SKM-1 treated with dmso at 0.1 percent for 144 hours (cell line): ENCODE data around the gene ACTRT2.

Experiments
- DNase-seq: peaks from one replicate; lab custom pipeline; 2025; ENCODE audit not compliant: unreplicated experiment; lab: John Stamatoyannopoulos, UW

The ACTRT2 gene

DNA sequence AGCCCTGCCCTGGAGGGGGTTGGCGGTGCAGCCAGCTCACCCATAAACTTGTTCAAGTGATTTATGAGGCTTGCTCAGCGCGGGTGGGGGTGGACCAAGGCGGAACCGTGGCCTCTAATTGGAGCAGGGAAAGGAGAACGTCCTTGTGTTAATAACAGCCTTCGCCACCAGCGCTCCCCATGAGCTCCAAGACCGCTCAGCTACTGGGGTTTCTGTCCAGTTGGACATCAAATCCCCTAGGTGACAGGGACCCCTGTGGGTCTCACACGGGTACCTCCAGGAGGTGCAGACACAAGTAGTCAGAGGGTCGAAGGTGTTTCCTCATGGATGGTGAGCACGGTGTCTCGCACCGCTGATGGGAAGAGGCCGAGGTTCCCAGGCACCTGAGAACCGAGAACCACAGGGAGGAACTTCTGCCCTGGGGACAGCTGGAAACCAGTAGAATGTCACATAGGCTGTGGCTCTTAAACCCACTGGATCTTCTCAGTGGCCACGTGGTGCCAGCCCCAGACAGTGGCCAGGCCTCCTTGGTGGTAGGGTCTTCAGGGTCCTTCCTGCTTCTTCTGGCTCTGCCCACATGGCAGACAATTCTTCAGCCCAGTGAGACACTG is 3.7 kb upstream of the ACTRT2 start:
- no peak for DNase-seq

DNA sequence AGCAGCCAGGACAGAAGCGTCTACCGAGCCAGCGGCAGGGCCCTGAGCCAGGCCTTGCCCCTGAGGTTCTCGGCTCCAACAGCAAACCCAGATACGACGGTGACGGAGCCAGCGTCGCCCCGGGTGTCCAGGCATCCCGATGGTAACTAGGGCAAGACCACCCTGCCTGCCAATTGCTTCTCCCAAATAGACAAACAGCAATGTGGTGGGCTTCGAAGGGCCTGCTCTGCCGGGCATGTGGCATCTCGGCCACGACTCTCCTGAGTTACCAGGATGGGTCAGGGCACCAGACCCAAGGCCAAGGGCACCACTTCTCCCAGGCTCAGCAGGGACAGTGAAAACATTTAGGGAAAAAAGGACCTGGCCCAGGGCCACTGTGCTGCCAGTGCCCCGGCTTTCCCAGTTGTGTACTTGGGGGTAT is 3.2 kb upstream of the ACTRT2 start:
- DNase-seq: no peak

DNA sequence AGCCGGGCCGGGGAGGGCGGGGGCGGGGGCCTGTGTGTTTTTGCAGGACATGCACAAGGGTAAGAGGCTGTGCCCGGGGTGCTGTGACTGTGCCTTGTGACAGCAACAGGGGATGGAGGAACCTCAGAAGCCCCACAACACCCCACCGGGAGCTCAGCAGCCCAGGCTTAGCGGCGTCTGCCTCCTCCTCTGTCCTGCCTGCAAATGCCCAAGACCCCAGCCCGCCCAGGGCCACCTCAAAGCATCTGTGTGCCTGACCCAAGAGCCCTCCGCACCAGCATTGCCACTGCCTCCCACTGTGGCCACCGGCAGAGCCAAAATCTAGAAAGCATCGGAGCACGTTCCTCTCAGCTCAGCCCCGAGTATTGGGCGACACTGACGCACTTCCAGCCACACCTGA is 2.7 kb upstream of the ACTRT2 start:
- DNase-seq: no peak

DNA sequence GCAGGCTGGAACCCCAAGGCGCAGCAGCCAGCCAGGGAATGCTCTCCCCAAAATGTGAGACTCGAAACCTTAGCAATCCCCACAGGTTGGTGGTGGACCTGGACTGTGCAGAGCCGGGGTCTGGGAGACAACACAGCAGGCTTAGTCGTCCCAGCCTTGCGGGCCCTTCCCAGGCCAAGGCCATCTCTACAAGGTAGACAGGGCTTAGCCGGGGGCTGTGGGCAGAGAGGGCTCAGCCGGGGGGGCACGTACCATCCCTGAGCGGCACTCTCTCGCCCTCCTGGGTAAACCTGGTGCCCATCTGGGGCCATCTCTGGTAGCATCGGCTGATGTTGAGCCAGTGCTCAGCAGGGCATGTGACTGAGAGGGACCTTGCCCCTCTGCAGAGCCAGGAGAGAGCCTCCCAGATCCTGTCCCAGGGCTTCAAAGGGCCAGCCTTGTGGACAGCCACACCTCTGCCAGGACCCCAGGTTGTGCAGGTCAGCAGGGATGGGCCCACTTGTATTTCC is 2.2 kb upstream of the ACTRT2 start:
- no peak for DNase-seq

DNA sequence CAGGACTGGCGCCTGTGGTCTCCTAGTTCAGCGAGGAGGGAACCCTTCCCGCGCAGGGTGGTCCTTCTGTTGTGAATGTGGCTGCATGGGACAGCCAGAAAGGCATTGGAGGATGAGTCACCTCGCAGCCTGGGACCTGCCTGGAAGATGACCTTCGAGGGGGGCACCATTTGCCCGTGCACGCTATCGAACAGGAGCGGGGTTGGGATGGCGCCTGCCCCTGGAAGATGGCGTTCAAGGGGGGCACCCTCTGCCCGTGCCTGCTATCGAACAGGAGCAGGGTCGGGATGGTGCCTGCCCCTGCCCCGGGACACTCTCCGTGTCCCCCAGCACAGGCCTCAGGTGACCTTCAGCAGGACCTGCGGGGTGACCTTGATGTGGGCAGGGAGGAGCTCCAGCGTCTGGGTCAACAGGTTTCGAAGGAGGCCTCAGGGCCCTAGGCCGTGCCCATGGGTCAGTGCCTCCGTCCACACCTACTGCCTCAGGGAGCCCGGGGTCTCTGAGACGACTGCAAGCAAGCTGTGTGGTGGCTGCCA is 1.7 kb upstream of the ACTRT2 start:
- no peak for DNase-seq

DNA sequence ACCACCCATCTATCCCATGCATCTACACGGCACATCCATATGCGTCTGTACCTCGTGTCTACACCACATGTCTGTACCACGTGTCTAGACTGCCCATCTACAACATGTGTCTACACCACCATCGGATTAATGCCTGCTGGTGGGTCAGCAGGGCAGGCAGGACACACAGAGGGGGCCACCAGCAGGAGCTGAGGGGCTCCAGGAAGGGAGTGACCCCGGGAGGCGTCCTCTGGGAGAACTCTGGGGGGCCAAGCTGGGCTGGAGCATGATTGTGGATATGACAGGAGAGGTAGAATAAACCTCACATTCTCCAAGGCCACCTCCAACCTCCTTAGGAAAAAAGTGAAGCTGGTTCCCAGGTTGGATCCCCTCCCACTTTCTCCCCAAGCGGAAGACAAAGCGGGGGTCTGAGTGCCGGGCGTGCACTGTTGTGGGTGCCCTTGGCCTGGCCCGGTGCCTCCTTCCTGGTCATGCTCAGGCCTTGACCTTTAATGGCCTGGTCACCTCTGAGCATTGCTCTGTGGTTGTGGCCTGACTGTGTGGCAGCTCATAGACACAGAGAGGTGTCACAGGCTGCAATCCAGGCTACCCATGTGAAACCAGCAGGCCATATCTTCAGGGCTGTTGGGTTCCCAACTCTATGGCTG is 881 bp upstream of the ACTRT2 start:
- no peak for DNase-seq

DNA sequence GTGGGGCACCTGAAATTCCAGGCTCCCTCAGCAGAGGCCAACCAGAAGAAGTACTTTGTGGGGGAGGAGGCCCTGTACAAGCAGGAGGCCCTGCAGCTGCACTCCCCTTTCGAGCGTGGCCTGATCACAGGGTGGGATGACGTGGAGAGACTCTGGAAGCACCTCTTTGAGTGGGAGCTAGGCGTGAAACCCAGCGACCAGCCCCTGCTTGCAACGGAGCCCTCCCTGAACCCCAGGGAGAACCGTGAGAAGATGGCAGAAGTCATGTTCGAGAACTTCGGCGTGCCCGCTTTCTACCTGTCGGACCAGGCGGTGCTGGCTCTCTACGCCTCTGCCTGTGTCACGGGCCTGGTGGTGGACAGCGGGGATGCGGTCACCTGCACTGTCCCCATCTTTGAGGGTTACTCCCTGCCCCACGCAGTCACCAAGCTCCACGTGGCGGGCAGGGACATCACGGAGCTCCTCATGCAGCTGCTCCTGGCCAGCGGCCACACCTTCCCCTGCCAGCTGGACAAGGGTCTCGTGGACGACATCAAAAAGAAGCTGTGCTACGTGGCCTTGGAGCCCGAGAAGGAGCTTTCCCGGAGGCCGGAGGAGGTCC is 634 bp downstream of the ACTRT2 start:
- DNase-seq: no peak

DNA sequence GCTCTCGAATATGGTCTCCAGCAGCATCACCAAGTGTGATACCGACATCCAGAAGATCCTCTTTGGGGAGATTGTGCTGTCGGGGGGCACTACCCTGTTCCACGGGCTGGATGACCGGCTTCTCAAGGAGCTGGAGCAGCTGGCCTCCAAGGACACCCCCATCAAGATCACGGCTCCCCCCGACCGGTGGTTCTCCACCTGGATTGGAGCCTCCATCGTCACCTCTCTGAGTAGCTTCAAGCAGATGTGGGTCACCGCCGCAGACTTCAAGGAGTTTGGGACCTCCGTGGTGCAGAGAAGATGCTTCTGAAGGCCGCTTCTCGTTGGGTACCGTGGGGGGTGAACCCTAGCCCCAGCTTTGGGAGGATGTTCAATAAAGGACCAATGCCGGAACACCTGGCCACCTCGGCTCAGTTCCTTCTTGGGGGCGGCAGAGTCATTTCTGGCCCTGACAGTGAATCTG is 1.3 kb downstream of the ACTRT2 start:
- no peak for DNase-seq

DNA sequence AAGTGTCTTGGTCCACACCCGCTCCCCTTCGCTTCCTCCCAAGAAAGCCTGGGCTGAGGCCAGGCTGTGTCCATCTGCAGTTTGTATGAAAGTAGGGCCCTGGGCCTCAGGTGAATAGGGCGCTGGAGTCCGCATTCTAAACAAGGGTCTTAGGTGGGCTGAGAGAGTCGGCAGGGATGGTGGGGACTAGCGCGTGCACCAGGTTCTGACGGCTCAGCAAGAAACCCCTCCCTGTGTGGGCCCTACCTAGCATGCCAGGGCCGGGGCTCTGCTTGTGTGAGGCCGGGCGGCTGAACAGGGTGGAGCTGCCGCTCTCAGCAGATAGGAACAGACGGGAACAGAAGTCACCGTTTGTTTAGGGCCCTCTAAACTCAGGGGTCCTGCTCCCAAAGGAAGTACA is 1.7 kb downstream of the ACTRT2 start:
- no peak for DNase-seq

DNA sequence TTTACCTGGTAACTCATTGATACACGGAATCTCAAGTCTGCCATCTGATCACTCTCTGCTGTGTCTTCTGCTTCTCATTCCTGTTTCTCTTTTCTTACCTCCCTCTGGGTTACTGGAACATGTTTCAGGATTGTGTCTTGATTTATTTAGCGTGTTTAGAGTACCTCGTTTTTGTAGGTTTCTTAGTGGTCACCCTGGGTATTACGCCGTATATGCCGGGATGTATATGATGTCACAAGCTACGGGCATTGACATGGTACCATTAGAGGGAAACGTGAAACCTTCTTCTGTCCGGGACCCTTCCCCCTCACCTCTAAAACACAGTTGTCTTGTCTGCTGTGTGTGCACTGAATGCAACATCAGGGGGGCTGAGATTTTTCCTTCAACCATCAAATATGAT is 2.8 kb downstream of the ACTRT2 start:
- DNase-seq: no peak

DNA sequence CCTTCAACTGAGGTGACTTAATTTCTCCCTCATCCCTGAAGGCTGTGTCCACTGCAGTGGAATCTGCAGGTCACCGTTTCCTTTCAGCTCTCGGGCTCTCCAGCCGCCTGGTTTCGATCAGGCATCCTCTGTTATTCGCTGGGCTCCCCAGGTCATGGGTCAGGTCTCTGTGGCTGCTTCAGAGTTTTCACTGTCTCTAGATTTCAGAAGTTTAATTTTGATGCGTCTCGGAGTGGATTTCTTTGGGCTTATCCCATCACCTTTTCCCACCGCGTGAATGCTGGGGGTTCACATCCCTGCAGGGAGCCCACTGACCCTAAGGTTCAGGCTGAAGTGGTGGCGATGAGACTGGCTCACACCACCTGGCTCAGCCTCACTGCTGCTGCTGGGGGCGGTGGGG is 3.3 kb downstream of the ACTRT2 start:
- no peak for DNase-seq

DNA sequence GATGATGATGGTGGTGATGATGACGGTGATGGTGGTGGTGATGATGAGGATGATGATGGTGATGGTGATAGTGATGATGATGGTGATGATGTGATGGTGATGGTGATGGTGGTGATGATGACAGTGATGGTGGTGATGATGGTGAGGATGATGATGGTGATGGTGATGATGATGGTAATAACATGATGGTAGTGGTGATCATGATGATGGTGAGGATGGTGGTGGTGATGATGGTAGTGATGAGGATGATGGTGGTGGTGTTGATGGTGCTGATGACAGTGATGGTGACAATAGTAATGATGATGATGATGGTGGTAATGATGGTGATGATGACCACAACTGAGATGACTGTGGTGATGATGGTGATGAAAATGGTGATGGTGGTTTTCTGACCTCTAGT is 4.9 kb downstream of the ACTRT2 start:
- no peak for DNase-seq

DNA sequence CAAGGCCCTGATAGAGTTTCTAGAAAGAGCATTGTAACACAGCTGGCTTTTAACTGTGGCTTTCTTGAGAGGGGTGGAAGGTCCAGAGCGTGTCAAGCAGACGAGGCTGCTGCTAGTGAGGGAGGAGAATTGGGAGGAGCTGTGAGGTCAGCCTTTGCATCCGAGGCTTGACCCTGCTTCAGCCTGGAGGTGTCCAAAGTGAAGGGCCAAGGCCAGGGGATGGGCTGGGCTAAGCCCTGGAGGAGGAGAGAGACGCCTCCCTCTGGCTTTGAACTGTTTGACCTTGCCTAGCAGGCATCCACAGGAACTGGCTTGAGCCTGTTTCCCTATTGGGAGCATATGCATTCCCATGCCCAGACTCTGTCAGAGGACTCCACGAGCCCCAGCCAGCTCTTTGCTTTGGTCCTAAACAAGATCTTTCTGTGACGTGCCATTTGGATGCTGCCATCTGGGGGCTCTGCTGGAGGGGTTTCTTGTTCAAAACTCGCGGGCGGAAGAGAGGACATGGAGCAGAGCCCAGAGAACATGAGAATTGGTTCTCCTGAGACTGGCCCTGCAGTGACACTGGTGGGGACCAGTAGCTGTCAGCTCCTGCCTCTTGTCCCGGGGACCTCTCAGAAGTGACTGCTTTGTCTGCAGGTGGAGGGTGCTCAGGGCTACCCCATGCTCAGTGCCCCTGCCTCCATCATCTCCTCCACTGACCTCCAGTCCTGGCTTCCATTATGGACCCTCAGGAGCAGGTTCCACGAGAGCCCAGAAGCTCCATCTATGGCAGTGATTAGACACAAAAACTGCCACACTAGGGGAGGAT is 5.5 kb downstream of the ACTRT2 start:
- DNase-seq: no peak

DNA sequence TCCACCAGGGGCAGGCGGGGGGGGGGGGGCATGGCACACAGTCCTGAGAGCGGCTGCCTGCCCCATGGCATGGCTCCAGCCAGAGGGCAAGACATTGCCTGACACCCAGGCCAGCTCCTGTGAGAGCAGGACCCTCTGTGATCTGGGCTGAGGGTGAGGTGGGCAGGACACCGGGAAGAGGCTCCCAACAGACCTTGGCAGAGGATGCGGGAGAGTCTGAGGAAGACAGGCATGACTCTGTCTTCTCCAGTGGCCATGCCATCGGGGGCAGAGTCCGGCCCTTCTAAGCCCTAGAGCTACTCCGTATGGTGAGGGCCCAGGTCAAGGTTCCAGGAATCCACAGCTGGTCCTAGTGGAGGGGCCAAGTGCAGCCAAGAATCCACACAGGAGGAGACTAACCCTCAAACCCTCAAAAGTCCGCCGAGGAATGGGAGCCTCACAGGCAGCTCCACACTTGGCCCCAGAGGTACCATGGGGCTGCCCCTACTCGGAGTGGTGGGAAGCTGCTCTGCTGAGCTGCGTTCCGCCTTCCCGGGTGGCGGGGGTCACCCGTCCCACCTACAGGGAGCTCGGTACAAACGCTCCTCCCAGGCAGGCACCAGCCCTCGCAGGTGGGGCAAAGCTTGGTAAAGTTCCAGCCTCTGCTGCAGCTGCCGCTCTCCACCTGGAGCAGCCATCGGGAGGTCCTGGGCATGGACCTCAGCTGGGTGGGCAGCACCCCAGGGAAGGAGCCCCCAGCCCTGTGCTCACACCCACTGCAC is 6.5 kb downstream of the ACTRT2 start:
- no peak for DNase-seq

DNA sequence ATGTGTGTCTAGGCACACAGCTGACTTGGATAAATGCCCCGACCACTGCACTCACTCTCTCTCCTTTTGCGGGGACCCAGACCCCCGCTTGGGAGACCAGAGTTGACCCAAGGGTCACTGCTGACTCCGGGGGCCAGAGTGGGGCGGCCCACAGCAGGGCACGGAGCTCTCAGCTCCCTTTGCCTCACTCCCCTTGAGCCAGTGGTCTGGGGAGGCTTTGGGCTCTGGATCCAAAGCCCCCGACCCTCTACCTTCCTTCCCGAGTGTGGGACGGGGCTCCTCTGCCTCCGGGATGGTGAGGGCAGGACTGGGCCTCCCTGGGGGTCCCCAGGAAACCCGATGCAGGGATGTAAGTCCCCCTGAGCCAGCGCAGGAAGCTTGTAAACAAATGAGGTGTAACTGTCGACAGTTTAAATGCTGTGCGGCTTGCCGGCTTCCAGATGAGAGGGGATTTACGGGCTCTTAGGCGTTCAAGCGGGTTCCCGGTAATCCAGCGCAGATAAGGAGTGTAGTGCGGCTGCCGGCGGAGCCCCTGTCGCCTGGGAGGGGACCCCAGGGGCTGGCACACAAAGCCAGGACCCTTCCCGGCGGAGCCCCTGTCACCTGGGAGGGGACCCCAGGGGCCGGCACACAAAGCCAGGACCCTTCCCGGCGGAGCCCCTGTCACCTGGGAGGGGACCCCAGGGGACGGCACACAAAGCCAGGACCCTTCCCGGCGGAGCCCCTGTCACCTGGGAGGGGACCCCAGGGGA is 7.4 kb downstream of the ACTRT2 start:
- DNase-seq: no peak

DNA sequence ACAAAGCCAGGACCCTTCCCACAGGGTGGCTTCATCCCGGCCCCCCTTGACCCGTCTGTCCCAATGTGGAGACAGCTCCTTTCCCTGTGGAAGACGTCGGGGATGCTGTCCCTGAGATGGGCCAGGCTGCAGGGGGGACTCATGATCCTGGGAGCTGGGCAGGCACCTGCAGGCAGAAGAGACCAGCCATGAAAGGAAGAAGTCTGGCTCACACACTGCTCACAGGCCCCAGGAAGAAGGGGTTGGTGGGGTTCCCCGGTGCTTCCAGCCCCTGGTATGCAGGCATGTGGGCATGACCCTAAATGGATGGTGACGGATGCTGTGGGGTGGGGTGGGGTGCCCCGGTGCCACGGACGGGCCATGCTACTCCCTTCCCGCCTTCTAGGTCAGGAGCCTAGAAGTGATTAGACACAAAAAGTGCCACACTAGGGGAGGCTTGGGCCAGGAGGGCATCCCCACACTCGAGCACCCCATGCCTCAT is 8.3 kb downstream of the ACTRT2 start:
- DNase-seq: no peak

DNA sequence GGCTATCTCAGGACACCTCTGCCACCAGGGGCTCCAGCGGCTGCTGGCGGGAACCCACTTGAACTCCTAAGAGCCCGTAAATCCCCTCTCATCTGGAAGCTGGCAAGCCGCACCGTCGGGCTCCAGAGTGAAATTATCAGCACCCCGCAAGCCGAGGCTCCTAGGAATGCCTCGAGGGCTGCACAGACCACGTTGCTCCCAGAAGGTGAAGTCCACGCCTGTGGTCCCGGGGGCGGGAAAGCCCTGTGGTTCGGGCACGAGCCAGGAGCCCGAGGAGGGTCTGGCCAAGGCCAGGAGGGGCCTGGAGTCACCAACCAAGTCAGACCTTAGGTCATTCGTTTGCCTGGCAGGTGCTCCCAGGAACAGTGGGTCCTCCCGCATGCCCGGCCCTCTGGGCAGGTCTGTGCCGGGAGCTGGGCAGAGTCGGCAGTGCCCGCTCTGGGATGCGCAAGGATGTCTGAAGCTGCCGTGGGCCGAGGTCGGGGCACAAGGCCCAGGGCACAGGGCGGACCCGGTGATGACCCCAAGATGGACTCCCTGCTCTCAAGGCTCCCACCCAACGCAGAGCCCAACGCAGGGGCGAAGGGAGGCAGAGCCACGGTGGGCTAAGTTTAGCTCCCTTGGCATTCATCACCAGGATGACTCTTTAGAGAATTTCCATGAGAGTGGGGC is 8.9 kb downstream of the ACTRT2 start:
- no peak for DNase-seq

DNA sequence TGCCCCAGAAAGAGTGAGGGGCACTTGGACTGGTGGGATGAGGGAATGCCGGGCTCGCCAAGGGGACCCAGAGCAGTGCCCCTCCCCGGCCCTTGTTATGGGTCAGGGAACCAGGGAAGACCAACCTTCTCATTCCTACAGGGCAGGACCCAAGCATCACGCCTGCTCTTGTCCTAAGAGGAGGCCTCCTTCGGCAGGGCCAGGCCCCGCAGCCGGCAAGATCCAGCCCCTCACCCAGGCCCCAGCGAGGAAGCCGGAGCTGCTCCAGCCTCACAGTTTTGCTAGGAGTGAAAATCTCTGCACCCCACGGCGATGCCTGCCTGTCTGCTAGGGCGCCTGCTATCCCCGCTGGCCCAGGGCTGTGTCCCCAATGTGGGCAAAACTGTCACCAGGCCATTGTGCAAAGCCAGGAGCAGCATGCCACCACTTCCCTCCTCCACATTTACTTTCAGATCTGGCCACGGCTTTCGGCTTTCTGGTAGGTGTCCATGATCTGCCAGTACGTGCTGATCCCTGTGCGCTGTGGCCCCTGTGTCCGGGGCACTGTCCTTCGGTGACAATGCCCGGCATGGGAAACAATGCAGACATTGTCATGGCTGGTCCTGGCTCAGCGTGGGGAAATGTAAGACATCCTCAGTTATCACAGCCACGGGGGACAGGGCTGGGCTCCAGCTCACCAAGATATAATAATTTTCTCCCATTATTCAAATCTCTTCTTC is 9.6 kb downstream of the ACTRT2 start:
- no peak for DNase-seq
